Stimulated activated naive CD4-positive, alpha-beta T cell treated with Interleukin-2 at 50 U/mL for 16 hours (primary cell): ENCODE data around the gene TRIP10.
"Not testable (repeated sequence)": the region's sequence is repeated elsewhere in the genome, so short reads cannot be mapped to it uniquely, and the experiment has no call there.

Source experiments
- DNase-seq: peaks from one replicate; lab custom pipeline; 2025; lab: John Stamatoyannopoulos, UW

Gene TRIP10

GRCh38 chr19:6794686-6795431 is 55.4 kb downstream of the TRIP10 start:
- DNase-seq, result no peak

- DNase-seq, result no peak
Observed at GRCh38 chr19:6796278-6796677, 56.8 kb downstream of the TRIP10 start.

GRCh38 chr19:6797646-6798045 is 58.2 kb downstream of the TRIP10 start:
- no peak for DNase-seq

GRCh38 chr19:6800160-6800790 is 60.8 kb downstream of the TRIP10 start:
- not testable (repeated sequence) for DNase-seq

GRCh38 chr19:6800991-6801484 is 61.6 kb downstream of the TRIP10 start:
- no peak for DNase-seq
